ENCODE data around the gene ESPN.
A peak's percentile ranks its signal among the peaks of the same experiment; 100 is the strongest.

The ESPN gene

DNA sequence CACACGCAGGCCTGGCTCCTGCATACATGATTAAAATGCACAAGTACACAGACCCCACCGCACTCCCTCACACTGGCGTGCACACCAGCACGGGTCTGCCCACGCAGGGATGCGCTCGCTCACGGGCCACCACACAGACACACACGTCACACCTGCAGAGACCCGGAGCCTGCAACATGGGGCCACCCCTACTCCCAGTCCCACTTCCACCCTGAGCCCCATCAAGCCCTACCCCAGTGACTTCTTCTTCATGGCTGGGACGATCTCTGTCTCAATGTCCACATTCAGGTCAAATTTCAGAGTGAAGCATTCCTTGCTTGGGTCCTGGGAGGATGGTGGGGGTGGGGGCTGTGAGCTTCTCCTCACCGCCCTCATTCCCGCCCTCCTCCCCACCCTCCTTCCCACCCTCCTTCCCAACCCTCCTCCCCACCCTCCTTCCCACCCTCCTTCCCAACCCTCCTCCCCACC is 50.3 kb downstream of the ESPN start:
- H3K27ac ChIP-seq: no peak overlapping the region
- TF ChIP-seq, protein P1, sequence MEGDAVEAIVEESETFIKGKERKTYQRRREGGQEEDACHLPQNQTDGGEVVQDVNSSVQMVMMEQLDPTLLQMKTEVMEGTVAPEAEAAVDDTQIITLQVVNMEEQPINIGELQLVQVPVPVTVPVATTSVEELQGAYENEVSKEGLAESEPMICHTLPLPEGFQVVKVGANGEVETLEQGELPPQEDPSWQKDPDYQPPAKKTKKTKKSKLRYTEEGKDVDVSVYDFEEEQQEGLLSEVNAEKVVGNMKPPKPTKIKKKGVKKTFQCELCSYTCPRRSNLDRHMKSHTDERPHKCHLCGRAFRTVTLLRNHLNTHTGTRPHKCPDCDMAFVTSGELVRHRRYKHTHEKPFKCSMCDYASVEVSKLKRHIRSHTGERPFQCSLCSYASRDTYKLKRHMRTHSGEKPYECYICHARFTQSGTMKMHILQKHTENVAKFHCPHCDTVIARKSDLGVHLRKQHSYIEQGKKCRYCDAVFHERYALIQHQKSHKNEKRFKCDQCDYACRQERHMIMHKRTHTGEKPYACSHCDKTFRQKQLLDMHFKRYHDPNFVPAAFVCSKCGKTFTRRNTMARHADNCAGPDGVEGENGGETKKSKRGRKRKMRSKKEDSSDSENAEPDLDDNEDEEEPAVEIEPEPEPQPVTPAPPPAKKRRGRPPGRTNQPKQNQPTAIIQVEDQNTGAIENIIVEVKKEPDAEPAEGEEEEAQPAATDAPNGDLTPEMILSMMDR (conservative IDR thresholded peaks at IDR 0.05): no peak

DNA sequence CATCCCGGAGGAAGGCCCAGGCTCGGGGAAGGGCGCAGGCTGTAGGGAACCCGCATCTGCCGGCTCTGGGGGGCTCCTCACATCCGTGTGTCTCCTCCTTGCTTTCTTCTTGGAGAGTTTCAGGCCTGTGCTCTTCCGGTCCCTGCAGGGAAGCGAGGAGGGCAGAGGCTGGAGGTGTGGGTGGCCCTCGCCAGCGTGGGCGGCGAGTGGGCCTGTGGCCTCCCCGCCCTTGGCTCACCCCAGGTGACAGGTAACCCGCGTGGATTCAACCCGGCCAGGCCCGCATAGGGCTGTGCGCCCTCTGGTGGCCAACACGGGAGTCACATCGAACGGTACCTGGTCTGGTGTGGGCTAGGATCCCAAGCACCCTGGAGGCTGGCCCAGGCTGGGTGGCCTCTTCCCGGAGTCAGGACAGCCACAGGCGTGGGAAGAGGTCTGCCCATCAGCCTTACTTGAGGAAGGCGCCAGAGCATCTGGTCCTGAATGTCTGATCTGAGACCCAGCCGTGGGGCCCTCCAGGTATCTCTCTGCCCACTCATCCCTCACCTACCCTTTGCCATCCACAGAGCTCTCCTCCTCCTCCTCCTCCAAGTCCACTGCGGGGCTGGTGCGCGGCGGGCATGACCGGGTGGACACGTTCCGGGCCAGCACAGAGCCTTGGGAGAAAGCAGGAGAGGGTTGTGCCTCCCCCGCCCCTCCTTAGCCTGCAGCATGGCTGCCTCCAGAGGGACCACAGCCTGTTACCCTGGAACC is 51.0 kb downstream of the ESPN start:
- no peak overlapping the region for H3K27ac ChIP-seq
- TF ChIP-seq, protein P1 (conservative IDR thresholded peaks at IDR 0.05): peak; percentile 99

DNA sequence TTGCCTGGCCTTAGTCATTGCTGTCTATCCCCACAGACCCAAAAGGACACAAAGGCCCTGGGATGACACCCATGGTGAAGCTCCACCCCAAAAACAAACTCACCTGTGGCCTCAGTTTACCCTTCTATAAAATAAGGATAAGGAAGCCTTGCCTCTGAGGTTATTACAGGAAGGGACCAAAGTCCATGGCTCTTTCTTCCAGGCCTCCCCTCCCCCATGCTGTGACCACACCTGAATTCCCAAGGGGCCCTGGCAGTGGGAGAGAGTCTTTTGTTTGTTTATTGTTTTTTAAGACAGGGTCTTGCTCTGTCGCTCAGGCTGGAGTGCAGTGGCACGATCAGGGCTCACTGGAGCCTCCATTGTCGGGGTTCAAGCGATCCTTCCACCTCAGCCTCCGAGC is 51.9 kb downstream of the ESPN start:
- TF ChIP-seq, protein P1 (conservative IDR thresholded peaks at IDR 0.05): no peak

DNA sequence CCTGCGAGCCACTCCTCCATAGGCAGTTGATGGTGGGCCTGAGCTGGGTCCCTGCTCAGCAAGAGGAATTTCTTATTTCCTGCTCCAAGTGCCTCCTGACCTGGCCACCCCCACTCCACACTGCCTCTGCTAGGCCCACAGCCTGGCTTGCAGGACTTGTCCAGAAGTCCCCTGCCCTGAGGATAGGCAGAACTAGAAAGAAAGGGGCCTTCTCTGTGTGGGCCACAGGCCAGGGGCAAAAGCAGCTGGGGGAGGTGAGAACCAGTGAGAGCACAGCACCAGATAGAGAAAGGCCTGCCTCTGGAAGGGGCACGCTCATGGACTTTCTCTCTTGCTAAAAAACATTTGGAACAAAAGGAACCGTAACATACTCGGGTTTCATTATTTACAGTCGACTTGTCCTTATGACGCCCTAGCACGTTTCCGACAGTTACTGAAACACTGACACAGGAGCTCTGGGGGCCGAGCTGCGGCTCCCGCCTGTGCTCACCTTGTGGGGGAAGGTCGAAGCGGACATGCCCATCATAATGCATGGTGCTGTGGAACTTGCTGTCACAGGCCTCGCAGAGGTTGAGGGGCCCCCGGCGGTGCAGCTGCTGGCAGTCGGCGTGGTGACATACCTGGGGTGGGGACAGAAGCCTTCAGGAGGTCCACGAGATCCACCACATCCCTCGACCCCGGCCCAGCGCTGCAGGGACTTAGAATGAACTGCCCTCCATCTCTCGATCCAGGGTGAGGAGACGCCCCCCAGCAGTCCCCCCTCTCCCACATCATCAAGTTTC is 52.7 kb downstream of the ESPN start:
- H3K27ac ChIP-seq: no peak overlapping the region

More for the DNA sequence above, 51.9 kb downstream of the ESPN start:
- no peak overlapping the region for H3K27ac ChIP-seq

DNA sequence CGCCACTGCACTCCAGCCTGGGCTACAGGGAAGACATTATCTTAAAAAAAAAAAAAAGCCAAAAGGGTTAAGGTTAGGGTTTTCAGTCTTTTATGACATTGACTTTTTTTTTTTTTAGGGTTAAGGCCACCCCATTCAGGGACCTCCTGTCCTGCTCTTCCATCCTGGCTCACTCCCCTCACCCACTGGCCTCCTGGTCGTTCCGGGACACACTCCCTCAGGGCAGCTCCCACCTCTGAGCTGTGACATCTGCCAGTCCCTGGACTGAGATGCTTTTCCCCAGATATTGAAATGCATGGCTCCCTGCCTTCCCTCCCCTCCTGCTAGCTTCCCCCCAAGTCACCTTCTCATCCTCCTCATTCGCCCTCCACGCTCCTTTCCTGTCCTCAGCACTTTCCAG is 57.2 kb downstream of the ESPN start:
- TF ChIP-seq, protein P1 (conservative IDR thresholded peaks at IDR 0.05): no peak
- H3K27ac ChIP-seq: no peak overlapping the region

More for the DNA sequence above, 52.7 kb downstream of the ESPN start:
- TF ChIP-seq, protein P1 (conservative IDR thresholded peaks at IDR 0.05): no peak

DNA sequence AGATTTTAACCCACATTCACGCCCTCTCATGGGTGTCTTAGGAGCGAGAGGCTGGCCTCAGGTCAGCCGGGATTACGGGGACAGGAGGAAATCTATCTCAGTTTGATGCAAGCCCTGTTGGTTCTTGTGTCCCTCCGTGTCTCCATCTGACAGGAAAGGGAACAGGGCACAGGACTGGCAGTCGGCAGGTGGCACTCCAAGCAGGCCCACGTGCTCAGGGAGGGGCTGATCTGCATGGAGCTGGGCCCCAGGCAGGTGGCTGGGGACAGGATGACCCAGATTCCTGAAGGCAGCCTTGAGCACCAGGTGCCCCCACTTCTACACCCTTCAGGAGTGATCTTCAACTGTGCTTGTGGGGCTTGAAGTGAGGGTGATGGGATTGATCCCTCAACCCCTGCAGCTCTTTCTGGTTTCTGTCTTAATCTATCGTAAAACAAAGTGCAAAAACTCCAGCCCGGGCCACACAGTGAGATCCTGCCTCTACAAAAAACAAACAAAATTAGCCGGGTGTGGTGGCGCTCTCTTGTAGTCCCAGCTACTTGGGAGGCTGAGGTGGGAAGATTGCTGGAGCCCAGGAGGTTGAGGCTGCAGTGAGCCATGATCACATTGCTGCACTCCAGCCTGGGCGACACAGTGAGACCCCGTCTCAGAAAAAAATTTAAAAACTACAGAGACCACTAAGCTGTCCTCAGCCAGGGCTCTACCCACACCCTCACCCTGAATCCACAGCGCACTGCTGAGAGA is 58.6 kb downstream of the ESPN start:
- H3K27ac ChIP-seq: no peak overlapping the region
- TF ChIP-seq, protein P1 (conservative IDR thresholded peaks at IDR 0.05): no peak

DNA sequence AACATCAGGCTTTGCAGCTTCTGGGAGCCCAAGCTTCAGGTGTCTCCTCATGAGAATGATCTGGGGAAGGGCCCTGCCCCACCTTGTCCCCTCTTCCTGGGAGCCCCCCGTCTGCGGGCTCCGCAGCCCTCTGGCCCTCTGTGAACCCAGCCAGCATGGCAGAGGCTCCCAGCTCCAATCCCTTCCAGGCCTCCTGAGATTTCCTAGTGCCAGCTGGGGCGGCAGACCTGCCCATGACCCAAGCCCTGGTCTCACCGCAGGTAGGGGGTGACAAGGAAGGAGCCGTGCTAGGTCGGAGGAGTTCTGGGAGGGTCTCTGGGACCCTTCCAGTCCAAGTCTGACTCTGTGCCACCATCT is 59.2 kb downstream of the ESPN start:
- TF ChIP-seq, protein P1 (conservative IDR thresholded peaks at IDR 0.05): no peak
- no peak overlapping the region for H3K27ac ChIP-seq
